Right lobe of liver (tissue), 4 donors: ENCODE measurements around the gene ZNF805.

Experiments used
- POLR2A ChIP-seq: fragments of 450-650 bp; IDR thresholded peaks from one replicate; pipeline ENCODE4 v1.6.1; 2017; ENCODE audit warnings: antibody characterized with exemption, mild to moderate bottlenecking
- TF ChIP-seq, protein P1 (sequence below), 4 donors: fragments of 200-600 bp in 3 of 4; fragments of 450-650 bp in 1 of 4; IDR thresholded peaks; one replicate each; pipeline versions ENCODE4 v1.5.1 to v1.8.0; 2016 to 2022; ENCODE audit warnings: antibody characterized with exemption in 4 of 4, mild to moderate bottlenecking in 2 of 4
- donor health status: DM: no; HTN: no; CAD: no.
- donor health status: DM: no; HTN: no; CAD: no.
- donor health status: DM: no; HTN: yes; CAD: no.

DNA sequence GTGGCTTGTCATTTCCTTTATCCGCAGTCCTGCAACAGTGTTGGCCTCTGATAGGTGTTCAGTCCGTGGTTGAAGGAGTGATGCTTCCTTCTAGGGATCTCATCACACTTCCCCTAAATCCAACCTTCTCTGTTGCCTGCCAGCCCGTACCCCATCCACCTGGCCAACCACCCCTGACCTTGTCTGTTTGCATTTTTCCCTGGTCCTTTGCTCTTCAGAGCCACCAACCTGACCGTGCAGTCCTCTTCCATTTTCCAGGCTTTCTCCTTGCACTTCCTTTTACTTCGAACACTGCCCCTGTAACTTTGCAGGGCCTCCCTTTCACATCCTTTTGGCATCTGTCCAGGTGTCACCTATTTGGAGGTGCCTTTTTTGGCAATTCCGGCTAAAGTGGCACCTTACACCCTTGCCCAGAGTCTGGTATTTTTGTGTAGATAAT is 40.5 kb downstream of the ZNF805 start:
- TF ChIP-seq, protein P1, sequence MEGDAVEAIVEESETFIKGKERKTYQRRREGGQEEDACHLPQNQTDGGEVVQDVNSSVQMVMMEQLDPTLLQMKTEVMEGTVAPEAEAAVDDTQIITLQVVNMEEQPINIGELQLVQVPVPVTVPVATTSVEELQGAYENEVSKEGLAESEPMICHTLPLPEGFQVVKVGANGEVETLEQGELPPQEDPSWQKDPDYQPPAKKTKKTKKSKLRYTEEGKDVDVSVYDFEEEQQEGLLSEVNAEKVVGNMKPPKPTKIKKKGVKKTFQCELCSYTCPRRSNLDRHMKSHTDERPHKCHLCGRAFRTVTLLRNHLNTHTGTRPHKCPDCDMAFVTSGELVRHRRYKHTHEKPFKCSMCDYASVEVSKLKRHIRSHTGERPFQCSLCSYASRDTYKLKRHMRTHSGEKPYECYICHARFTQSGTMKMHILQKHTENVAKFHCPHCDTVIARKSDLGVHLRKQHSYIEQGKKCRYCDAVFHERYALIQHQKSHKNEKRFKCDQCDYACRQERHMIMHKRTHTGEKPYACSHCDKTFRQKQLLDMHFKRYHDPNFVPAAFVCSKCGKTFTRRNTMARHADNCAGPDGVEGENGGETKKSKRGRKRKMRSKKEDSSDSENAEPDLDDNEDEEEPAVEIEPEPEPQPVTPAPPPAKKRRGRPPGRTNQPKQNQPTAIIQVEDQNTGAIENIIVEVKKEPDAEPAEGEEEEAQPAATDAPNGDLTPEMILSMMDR (IDR thresholded peaks at IDR 0.05): no peak
- TF ChIP-seq POLR2A: no peak
